Left kidney (tissue), 2 donors: ENCODE data around the gene CASK. TPM values are rescaled to one million over a fixed set of nuclear protein-coding genes. Genes with fewer than 3 reads are reported as not detected.
"Not testable (repeated sequence)": the region's sequence is repeated elsewhere in the genome, so short reads cannot be mapped to it uniquely, and the experiment has no call there.

Experiments used
- DNase-seq: peaks from one replicate; pipeline ENCODE4 v3.0.0-alpha.2; 2013
- polyA plus RNA-seq: library from polyadenylated mRNA; unstranded; fragments of 120-200 nt; gene quantifications from one replicate; pipeline ENCODE4 v1.2.1, GENCODE V29; 2013; ENCODE audit not compliant: insufficient read length

The CASK gene
- polyA plus RNA-seq, 1 donor, result 53.0 TPM

GRCh38 chrX:41693024-41693423, 230.3 kb downstream of the CASK start:
- DNase-seq, result no peak

DNA sequence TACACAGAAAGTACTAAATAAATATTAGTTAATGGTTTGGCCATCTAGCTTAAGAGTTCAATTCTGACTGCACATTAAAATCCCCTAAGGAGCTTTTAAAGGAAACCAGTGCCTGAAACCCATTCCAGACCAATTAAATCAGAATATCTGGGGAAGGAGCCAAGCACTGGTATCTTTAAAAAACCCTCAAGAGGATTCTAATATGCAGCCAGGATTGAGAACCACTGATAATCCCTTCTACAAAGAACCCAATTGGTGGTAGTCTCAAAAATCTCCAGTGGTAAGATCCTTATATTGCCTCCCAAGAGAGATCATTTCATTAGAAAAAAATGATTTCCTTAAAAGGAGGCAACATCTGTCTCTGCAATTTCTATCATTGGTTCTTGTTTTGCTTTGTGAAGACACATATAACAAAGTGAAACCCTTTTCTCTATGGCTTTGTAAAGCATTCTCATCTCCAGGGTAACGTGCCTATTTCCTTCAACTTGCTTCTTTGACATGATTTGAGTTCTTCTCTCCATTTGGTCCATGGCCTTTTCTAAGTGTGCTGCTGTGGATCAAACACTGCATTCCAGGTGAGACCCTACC, 231.1 kb downstream of the CASK start:
- no peak for DNase-seq

GRCh38 chrX:41689711-41690110, 233.6 kb downstream of the CASK start:
- no peak for DNase-seq

GRCh38 chrX:41688835-41689234, 234.5 kb downstream of the CASK start, which contains the start of gene GPR34:
Gene GPR34, plus strand, starts transcription at chrX:41688973. Its CDS starts 6,661 bp downstream, at chrX:41695634.
- DNase-seq, result no peak

- DNase-seq, result no peak
These were observed 235.2 kb downstream of the CASK start for GRCh38 chrX:41688156-41688555.

DNA sequence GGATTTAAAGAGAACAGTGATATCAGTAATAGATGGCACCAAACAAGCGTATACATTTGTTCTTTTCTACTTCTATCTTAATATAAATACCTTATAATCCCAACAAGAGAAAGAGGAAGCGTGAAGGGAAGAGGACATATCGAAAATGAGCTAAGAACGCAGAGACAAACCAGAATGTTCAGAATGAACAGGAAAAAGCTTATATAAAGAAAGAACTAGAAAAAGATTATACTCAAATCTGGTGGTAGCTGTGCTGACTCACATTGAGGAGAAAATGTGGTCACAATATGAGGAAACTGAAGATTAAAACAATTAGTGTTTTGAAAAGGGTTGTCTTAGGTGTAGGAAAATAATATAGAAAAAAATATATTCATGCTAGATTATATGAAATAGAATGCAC, 236.6 kb downstream of the CASK start:
- DNase-seq, result no peak

DNA sequence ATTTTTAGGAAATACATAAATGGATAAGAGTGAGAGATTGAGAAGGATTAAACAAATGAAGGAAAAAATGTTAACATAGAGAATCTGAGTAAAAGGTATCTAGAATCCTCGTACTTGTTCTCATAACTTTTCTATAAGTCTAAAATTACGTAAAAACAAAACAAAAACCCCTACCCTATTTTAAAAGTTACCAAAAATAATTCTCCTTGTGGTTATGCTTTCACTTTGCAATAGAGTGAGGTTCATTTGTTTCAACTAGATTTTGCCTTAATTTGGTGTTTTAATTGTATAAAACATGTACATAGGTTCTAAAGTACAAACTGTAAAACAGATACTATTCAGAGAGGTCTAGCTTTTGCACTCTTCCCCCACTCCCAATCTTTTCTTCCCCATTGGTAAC, 238.4 kb downstream of the CASK start:
- DNase-seq, result no peak

GRCh38 chrX:41684138-41684537, 239.2 kb downstream of the CASK start:
- no peak for DNase-seq

GRCh38 chrX:41677183-41678060, 245.9 kb downstream of the CASK start:
- no peak for DNase-seq

GRCh38 chrX:41676361-41676760, 247.0 kb downstream of the CASK start:
- not testable (repeated sequence) for DNase-seq

DNA sequence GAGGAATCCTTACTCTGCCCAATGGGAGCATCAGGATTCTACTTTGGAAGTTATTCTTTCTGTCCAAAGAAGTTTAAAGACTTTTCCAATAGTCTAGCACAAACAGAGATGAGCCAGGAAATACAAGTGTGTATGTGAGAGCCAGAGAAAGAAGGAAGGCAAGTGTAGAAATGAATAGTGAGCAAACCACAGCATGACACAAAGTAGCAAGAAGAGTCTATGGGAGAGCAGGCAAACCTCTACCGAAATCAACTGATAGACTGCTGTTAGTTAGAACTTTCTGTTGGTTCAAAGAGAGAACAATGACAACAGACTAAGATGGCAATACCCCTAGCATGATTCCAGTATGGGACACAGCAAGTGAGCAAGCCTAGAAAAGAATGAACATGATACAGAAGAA, 250.7 kb downstream of the CASK start:
- no peak for DNase-seq

DNA sequence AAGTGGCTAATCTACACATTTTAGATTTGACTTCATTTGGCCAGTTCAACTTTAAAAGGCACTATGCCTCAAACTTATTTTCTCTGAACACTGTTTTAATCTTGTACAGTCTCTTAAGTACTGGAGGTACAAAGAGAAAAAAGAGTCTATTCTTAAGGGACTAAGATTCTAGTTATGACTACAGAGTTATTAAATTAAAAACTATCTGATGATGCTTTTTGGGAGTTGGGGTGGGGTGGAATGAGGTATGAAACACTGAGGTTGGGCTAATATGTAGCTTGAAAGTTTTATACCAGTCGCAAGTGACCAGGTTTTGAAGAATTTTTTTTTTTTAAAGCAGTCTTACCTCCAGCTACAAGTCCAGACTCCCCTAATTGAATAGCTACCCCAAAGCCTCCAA, 252.3 kb downstream of the CASK start:
- DNase-seq, result no peak

DNA sequence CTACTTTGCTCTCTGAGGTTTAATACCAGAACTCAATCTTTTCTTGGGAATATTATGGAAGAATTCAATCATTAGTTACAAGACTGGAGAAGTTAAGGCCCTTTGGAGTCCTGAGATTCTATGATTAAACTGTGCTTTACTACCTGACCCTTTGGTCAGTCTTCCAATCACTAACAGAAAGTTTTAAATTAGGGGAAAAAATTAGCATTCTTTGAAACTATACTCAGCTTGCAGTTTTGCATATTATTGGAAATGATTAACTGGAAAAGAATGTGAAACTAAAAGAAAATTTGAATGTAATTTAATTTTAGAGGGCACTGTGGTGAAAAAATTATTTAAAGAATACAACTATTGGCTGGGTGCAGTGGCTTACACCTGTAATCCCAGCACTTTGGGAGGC, 253.2 kb downstream of the CASK start:
- no peak for DNase-seq

- no peak for DNase-seq
These were observed 255.7 kb downstream of the CASK start for GRCh38 chrX:41667631-41668030.

- no peak for DNase-seq
These were observed 257.1 kb downstream of the CASK start for GRCh38 chrX:41666251-41666650.

- no peak for DNase-seq
These were observed 257.7 kb downstream of the CASK start for GRCh38 chrX:41665686-41666085.

- no peak for DNase-seq
These were observed 258.4 kb downstream of the CASK start for GRCh38 chrX:41664908-41665307.

- DNase-seq, result no peak
These were observed 258.9 kb downstream of the CASK start for GRCh38 chrX:41664375-41664901.

GRCh38 chrX:41661366-41662095, 261.8 kb downstream of the CASK start:
- DNase-seq, result no peak

- no peak for DNase-seq
These were observed 267.7 kb downstream of the CASK start for GRCh38 chrX:41655631-41656030.

DNA sequence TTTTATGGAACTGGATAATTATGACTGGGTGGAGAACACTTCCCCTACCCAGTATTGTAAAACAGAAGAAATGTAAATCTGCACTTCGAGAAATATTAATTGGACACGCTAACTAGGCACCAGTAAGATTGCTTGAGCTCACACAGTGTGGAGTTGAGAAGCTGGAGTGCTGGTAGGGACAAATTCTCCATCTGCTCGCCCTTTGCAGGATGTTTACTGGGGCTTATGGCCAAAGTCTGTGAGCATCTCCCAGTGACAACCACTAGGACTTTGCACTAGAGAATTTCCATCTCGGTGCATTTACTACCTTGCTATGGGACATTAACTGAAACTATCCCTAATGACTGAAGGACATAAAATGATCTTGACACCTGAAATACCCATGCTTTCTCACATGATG, 268.3 kb downstream of the CASK start:
- no peak for DNase-seq

GRCh38 chrX:41653125-41653524, 270.2 kb downstream of the CASK start:
- DNase-seq, result no peak

DNA sequence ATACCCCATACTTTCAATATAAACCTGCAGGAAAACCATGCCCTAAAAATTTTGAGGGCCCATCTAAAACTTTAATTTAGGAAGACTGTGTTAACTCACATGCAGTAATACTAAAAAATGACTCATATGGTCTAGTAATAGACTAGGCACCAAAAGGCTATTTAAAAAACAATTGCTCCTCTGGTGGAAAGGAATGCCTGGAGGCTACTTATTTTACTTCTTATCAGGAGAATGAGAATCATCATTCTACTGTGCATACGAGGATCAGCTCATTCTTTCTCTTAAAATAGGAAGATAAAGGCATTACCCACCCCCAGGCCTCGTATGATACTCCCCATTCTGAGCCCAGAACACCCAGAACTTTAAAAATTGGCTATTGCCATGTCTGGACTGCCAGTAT, 277.2 kb downstream of the CASK start:
- not testable (repeated sequence) for DNase-seq
